HS-27A (cell line): ENCODE results near the gene AFMID.

Experiments used
- DNase-seq: peaks from one replicate; pipeline ENCODE4 v3.0.0-alpha.2; 2012; ENCODE audit warnings: low read depth, missing footprints

AFMID gene

DNA sequence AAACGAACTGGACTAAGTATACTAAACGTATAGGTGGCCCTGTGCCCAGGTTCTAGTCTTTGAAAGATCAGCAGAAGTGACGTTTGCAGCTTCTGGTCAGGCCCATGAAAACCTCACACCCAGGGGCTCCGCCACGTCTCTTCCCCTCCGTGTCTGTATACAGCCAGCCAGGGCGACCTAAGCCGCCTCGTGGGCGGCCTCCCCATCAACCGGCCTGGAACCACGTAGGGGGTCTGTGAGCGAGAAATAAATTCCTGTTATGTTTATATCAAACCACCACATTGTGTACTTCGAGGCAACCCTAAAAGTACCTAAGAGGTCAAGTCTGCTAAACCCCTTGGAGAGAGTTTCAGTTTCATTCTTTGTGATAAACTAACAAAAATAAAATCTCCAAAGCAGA lies 7.1 kb upstream of the AFMID start:
- DNase-seq, result no peak

DNA sequence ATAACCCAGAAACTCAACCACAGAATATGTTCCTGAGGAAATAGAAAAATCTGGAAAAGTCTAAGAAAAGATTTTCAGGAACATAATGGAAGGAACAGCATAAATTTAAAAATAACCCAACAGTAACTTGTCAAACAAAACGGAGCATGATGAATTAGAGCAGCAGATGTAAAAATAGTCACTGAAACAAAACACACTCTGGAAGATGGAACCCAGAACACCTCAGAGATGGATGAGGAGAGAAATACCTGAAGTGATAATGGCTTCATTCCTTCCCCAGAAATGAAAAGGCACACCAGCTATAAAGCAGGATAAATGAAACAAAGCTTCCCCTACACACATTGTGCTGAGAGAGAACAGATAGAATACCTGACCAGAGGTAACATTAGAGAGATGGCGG lies 6.7 kb upstream of the AFMID start:
- DNase-seq, result no peak

DNA sequence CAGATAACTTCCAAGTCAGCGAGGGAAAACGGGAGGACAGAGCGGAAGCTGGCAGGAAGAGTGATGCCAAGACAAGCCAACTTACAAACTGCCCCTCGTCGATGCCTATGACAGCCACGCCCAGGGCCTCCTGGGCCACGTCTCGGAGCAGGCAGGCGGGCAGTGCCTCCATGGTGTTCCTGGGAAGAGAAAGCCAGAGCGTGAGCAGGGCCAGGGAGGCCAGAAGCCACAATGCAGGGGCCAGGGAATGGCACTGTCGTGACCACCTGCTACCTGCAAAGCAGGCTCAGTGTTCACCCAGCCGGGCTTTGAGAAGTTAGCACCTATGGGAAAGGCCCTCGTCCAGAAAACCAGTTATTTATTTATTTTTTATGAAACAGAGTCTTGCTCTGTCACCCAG lies 4.7 kb upstream of the AFMID start:
- DNase-seq, result no peak

DNA sequence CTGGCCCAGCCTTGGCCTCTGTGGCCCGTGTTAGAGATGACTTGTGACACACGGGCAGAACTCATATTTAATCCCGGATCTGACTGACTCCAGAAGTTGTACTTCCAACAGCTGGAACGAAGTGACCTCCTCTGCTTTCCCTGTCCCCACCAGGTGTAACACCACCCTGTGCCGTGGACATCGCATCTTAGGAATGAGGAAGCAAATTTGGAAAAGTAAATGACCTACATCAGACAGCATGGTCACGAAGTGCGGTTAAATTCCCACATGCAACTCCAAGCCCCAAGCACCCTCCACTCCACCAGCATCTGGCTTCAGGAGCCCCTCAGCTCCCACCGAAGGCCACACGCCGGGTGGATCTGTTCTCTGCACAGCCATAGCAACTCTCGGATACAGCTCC lies 3.2 kb upstream of the AFMID start:
- no peak for DNase-seq

DNA sequence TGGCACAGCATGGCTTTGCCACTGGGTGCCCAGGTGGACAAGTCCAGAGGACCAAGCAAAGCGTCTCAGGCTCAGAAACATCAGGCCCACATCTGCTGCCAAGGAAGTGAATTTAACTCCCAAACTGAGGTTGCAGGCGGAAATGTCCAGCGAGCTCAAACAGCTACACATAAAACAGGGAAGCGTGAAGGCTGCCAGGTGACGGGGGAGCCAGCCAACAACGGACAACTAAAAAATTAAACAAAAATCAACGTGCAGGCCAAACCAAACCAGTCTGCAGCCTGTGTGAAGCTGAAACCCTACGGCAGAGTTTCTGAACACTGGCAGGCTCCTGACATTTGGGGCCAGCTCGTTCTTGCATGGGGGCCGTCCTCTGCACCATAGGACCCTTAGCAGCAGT lies 2.8 kb upstream of the AFMID start:
- no peak for DNase-seq

DNA sequence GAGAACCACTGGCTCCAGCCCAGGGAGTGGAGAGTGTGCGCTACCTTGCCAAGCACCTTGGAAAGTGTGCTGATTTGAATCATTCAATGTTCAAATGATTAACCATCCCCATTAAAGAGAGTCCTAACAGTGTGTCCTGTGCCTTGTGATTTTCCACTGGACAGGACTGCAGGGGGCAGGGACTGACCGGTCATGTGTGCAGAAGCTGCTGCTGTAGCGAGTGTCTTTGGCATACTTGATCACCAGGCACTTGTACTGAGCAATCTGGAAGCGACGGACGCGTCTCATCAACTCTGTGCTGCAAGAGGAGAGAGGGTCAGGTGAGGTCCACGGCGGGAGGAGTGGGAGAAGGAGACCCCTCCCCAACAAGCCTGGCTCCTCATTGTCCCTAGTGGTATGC lies 2.3 kb upstream of the AFMID start:
- no peak for DNase-seq

DNA sequence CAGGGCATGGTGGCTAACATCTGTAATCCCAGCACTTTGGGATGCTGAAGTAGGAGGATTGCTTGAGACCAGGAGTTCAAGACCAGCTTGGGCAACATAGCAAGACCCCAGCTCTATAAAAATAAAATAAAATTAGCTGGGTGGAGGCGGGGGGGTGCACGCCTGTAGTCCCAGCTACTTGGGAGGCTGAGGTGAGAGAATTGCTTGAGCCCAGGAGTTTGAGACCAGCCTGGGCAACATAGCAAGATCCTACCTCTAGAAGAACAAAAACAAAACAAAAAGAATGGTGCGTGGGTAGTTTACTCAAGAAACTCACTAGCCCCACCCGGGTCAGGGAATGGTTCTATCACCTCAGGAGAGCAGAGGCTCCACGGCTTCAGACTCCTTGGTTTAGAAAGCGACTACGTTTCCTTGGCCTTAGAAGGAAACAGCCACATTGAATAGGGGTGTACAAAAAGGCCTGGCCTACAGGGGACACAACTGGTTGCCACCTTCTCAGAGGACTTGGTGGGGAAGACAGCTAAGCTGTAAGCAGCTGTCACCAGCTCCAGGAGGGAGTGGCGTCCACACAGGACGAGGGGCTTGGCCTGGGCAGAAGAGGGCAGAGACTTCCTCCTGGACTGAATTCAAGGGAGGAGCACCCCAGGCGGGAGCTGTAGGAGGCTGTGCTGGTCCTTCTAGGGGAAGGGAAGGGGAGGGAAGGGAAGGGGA lies 1.0 kb upstream of the AFMID start:
- no peak for DNase-seq

DNA sequence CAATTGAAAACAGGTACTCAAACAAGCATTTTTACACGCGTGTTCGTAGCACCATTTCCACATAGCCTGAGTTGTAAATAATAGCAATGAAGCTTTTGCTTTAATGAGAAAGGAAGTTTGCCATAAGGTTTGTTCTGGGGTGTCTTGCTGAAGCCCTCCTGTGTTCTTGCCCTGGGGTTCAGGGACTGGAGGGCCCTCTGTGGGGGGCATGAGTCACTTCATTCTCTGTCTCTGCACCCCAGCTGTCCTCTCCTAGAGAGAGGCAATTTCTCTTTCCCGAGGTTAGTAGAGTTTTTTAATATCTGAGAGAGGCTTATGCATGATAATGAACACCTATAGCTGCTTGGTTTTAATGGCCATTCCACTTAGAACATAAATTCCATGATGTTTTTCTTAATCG lies 9.6 kb downstream of the AFMID start:
- no peak for DNase-seq

DNA sequence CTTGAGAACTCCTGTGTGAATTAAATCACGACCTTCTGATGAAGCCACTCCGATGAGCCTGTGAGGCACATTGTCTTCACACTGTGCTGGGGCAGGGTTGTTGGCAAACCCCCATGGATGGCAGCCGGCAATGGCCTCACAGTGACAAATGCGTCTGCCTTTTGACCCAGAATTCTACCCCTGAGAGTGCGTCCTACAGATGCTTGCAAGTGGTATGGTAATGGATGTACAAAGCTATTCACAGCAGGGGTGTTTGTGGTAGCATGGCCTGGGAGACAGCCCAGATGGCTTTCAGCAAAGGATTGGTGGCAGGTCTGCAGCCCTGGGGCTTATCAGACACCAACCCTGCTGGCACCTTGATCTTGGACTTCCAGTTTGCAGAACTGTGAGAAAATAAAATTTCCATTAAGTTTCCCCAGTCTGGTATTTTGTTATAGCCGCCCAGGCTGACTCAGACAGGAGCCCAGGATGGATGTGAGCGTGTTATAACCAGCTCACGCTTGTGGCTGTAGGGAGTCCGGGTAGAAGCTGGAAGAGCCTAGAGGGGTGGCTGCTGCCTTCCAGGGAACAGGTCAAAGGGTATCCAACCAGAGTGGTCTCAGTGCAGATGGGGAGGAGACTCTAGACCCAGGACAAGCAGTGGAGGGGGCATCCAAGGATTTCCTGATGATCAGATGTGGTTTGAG lies 10.1 kb downstream of the AFMID start:
- no peak for DNase-seq

DNA sequence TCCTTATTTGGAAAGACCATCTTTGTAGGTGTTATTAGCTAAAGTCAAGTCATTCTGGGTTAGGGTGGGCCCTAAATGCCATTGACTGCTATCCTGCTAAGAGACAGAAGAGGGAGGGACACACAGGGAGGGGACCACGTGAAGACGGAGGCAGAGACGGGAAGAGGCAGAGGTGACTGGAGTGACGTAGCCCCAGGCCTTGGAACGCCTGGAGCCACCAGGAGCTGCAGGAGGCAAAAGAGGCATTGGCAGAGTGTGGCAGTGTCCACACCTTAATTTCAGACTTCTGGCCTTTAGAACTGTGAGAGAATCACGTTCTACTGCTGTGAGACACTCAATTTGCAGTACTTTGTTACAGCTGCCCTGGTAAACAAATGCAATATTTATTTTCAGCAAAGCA lies 13.3 kb downstream of the AFMID start:
- no peak for DNase-seq

DNA sequence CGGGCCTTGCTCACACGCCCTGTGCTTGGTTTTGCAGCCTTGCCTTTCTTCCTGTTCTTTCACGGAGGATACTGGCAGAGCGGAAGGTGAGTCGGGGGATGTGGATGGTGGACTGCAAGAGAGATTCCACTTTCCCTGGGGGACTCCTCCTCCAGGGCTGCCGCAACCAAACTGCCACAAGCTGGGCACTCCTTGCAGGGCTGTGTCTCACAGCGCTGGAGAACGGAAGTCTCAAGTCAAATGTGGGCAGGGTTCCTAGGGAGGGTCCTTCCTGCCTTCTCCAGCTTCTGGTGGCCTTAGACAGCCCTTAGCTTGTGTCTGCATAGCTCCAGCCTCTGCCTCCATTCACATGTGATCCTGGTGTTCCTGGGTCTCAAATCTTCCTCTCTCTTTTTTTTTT lies 15.5 kb downstream of the AFMID start:
- no peak for DNase-seq

DNA sequence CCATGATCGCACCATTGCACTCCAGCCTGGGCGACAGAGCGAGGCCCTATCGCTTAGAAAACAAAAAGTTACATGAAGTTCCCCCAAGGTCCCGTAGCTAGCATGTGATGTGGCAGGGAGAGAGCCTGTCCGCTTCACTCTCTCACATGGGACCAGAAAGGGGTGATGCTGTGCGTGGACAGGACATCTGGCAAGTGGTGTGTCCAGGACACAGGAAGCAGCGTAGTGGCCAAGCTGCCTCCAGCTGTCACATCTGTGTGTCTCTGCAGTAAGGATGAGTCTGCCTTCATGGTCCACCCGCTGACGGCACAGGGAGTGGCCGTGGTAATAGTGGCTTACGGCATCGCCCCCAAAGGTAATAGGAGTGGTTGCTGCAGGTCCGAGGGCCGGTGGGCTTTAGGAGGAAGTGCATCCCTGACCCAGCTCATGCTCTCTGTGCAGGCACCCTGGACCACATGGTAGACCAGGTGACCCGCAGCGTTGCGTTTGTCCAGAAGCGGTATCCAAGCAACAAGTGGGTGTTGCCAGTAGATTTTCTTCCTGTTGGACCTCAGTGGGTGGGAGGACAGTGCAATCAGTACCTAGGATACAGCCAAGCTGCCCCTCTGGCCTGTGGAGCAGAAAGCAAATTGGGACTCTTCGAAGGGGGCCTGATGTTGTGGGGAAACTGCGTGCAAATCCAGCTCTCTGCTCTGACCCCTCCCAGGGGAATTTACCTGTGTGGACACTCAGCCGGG lies 17.4 kb downstream of the AFMID start:
- no peak for DNase-seq

DNA sequence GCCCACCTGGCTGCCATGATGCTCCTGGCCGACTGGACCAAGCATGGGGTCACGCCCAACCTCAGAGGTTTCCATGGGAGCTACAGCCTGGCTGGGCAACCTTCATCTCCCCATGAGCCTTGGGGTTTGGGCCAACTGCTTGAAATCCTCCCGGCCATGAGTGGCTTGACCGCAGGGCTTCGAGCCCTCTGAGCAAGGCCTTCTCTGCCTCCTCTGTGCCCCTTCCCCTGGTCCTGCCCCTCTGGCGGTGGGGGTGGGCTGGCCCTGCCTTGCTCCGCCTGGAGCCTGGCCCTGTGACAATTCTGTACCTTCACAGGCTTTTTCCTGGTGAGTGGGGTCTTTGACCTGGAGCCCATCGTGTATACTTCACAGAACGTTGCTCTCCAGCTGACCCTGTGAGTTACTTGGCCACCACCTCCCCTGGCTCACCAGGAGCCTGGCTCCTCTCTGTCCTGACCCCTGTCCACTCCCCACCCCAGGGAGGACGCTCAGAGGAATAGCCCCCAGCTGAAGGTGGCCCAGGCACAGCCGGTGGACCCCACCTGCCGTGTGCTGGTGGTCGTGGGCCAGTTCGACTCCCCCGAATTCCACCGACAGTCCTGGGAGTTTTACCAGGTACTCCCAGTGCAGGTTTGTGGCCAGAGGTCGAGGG lies 18.1 kb downstream of the AFMID start:
- no peak for DNase-seq

DNA sequence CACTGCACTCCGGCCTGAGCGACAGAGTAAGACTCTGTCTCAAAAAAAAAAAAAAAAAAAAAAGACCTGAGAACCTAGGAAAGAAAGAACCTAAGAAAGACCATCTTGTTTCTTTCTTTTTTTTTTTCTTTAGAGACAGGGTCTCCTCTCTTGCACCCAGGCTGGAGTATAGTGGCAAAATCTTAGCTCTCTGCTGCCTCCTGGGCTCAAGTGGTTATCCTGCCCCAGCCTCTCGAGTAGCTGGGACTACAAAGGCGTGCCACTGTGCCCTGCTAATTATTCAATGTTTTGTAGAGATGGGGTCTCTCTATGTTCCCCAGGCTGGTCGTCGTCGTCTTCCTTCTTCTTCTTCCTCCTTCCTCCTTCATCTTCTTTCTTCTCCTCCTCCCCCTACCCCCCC lies 19.1 kb downstream of the AFMID start:
- no peak for DNase-seq

DNA sequence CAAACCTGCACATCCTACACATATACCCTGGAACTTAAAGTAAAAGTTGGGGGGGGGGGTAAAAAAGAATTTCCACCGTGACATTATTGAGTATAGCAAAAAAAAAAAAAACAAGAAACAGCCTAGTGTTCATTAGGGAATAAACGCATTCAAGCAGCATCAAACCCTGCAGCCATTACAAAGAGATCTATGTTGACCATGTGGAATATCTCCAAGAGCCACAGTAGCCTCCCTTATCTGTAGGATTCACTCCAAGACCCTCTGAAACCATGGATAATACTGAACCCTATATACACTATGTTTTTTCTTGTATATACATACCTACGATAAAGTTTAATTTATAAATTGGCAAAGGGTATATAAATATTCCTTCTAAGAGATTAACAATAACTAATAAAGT lies 21.3 kb downstream of the AFMID start:
- DNase-seq, result no peak

DNA sequence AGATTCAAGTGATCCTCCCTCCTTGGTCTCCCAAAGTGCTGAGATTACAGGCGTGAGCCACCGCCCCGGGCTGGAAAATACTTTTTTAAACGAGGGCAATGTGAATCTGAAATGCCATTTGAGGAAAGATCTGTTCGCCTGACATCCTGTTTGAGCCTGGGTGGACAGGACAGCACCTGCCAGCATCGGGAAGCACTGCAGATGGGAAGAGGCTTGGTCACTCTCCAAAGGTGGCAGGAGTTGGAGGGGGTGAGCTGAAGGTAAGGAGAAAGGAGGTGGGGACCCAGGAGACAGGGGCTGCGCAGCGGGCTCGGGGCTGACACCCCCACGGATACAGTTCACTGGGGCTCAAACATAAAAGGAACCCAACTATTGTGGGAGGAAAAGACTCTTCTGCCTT lies 22.9 kb downstream of the AFMID start:
- DNase-seq, result no peak

DNA sequence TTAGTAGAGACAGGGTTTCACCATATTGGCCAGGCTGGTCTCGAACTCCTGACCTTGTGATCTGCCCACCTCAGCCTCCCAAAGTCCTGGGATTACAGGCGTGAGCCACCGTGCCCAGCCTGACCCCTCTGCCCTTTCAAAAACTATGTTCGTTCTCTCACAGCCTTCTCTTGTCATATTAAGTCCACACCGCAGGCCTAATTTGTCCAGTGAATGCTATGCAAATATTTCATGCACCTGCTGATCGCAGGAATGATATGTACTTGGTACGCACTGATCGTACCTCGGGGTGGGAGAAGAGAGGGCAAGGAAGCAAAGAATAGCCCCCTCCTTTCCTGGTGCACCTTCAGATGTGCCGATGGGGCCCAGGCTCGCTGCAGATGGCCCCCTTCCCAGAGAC lies 23.9 kb downstream of the AFMID start:
- no peak for DNase-seq

DNA sequence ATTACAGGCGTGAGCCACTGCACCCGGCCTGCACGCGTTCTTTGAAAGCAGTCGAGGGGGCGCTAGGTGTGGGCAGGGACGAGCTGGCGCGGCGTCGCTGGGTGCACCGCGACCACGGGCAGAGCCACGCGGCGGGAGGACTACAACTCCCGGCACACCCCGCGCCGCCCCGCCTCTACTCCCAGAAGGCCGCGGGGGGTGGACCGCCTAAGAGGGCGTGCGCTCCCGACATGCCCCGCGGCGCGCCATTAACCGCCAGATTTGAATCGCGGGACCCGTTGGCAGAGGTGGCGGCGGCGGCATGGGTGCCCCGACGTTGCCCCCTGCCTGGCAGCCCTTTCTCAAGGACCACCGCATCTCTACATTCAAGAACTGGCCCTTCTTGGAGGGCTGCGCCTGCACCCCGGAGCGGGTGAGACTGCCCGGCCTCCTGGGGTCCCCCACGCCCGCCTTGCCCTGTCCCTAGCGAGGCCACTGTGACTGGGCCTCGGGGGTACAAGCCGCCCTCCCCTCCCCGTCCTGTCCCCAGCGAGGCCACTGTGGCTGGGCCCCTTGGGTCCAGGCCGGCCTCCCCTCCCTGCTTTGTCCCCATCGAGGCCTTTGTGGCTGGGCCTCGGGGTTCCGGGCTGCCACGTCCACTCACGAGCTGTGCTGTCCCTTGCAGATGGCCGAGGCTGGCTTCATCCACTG lies 27.0 kb downstream of the AFMID start, which contains the start of gene BIRC5:
TSS of gene BIRC5 (plus strand) at position 238 of the 690 bp plus-strand sequence. CDS start at position 302, 64 bp downstream.
- DNase-seq, result peak; percentile 33

DNA sequence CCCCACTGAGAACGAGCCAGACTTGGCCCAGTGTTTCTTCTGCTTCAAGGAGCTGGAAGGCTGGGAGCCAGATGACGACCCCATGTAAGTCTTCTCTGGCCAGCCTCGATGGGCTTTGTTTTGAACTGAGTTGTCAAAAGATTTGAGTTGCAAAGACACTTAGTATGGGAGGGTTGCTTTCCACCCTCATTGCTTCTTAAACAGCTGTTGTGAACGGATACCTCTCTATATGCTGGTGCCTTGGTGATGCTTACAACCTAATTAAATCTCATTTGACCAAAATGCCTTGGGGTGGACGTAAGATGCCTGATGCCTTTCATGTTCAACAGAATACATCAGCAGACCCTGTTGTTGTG lies 27.5 kb downstream of the AFMID start:
- DNase-seq, result no peak

DNA sequence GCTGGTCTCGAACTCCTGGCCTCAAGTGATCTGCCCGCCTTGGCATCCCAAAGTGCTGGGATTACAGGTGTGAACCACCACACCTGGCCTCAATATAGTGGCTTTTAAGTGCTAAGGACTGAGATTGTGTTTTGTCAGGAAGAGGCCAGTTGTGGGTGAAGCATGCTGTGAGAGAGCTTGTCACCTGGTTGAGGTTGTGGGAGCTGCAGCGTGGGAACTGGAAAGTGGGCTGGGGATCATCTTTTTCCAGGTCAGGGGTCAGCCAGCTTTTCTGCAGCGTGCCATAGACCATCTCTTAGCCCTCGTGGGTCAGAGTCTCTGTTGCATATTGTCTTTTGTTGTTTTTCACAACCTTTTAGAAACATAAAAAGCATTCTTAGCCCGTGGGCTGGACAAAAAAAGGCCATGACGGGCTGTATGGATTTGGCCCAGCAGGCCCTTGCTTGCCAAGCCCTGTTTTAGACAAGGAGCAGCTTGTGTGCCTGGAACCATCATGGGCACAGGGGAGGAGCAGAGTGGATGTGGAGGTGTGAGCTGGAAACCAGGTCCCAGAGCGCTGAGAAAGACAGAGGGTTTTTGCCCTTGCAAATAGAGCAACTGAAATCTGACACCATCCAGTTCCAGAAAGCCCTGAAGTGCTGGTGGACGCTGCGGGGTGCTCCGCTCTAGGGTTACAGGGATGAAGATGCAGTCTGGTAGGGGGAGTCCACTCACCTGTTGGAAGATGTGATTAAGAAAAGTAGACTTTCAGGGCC lies 32.4 kb downstream of the AFMID start:
- DNase-seq, result no peak

DNA sequence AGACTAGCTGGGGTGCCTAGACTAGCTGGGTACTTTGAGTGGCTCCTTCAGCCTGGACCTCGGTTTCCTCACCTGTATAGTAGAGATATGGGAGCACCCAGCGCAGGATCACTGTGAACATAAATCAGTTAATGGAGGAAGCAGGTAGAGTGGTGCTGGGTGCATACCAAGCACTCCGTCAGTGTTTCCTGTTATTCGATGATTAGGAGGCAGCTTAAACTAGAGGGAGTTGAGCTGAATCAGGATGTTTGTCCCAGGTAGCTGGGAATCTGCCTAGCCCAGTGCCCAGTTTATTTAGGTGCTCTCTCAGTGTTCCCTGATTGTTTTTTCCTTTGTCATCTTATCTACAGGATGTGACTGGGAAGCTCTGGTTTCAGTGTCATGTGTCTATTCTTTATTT lies 35.9 kb downstream of the AFMID start:
- DNase-seq, result no peak
